Sciatic nerve (tissue), 2 donors: ENCODE results near the gene ABHD16A. TPM values are rescaled to one million over a fixed set of nuclear protein-coding genes. Genes with fewer than 3 reads are reported as not detected.

ENCODE experiments used
- ATAC-seq: fragments of 200-7000 bp; cut with Tn5 transposase; one replicate; pipeline ENCODE4 v1.9.1; 2020; ENCODE audit warnings: mild to moderate bottlenecking, moderate library complexity
- DNase-seq: peaks from one replicate; pipeline ENCODE4 v3.0.0-alpha.2; 2020; ENCODE audit warnings: low spot score
- intact Hi-C: fragments of 100-400 bp; cut with DNase I; formaldehyde crosslinking; loops from one replicate; pipeline ENCODE4 v1.14.2; 2022
- total RNA-seq: library from RNA; stranded (reverse); fragmentation: NEBNext Ultra II Directional; extraction: Animal tissue kit (Norgen Biotek cat#: 25700); gene quantifications from one replicate; pipeline ENCODE4 v1.2.1, GENCODE V29; 2021
- donor health status: DM: no; HTN: no; CAD: no.
- donor health status: DM: no; HTN: no; CAD: no.

The ABHD16A gene
- total RNA-seq, 1 donor from 2014 or later, result 46.0 TPM

DNA sequence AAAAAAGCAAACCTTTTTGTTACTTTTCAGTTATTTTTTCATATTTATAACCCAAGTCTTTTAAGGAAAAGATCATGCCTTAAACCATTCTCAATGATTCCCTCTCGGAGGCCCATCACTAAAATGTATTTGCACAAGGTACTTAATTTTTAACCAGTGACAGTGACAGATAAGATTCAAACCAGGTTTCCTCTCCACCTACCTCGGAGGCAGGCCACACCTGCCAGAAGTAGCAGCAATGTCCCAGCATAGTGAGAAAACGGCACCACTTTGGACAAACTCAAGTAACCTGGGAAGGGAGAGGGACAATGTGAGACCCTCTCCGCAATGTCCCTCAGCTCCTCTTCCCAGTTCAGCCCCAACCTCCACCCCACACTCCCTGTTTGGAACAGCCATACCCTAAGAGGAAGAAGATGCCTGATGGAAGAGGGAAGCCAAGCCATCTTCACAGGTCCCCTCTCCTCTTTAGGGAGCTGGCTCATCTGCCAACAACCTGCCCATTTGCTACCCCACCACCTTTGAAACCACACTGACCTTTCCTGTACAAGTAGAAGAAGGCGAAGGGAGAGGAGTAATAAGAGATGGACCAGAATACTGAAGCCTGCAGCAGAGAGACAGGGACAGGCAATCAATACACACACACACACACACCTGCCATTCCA, 2.3 kb downstream of the ABHD16A start:
- intact Hi-C loops, result no loop called here
- DNase-seq (no peak), ATAC-seq (no peak)

DNA sequence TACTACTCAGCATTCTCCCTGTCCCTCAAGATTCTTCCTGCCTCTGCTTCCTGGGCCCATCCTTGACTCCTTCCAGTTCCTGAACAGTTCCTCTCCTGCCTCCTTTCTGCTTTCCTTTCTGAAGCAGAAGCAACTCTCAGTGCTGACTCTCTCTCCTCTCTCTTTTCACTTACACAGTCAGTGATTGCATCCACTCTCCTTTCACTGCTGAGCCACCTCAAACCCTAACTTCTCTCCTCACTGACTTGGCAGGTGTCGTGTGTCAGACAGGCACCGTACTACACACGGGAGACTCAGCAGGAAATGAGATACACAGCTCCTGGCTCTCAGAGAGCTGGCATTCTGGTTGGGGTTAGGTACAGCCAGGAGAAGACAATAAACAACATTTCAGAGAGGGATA, 5.6 kb downstream of the ABHD16A start:
- DNase-seq (no peak), ATAC-seq (no peak)
- intact Hi-C loops, result no loop called here

DNA sequence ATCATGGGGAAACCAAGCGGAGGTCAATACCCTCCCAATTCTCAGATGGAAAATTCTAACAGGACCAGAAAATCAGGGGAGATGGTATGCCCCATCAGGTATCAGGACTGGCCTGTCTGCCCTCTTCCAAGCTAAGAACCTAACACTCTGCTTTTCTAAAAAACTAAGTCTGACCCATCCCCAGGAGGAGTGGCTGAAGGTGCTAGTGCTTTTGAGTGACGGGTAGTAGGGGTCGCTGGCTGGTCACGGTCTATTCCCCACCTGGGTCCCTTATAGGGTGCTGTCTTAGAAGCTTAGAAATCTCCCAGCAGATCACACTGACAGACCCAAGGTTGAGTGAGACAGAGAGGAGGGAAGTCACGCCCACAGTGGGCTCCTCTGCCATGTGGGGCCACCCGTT, 9.6 kb downstream of the ABHD16A start:
- intact Hi-C loops, result no loop called here
- ATAC-seq (no peak), DNase-seq (no peak)

DNA sequence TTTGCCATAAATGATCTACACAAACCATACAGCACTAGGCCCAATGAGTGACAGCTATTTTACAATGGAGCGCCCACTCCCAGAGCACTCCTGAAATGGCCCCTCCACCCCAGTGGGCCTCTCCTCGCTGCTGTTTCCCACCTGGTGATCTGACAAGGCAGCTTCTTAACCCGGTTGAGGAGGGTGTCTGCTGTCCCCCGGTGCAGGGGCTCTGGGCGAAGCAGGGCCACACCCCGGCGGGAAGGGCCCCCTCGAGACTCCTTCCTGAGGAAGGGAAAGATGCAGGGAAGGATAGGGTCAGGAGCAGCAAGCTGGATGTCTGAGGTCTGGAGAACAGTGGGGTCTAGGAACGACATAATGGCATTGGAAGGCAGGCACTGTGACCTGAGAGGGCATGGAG, 10.2 kb downstream of the ABHD16A start:
- intact Hi-C loops, result no loop called here
- no peak for DNase-seq
- ATAC-seq, result no peak

DNA sequence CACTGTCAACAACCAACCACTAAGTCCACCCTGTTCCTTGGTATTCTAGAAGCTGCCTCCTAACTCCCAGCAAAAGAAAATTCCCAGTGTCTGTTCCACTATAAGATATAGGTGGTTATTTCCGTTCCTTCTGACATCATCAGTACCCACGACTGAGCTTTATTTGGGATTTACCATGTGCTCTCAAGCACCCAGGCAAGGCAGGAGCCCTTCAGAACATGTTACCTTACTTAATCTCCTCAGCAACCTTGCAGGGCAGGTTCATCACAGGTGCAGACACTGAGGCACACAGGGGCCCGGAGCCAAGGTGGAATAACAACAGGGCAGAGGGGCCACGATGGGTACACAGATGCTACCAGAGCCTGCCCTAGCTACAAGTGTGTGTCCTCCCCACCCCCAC, 10.8 kb downstream of the ABHD16A start:
- no peak for ATAC-seq
- intact Hi-C loops, result no loop called here

DNA sequence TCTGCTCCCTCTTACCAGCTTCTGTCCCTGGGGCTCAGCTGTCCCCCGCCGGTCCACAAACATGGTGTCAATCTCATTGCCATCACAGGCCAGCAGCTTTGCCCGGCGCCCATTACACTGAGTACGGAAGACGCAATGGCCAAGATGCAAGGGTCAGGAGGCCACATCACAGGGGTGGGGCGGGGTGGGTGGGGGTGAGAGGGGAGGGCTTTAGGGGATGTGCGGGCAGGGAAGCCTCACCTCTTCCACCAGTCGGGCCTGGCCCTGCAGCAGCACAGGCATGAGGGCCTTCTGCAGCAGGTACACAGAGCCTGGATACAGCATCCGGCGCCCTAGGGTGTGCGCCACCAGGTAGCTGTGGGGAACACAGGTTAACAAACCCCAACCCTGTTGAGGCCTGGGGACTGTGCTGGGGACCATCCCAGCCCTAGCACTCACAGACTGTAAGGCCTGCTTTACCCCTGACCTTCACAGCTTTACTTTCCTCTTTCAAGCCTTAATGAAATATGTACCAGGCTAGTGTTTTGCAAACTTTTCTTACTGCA, 11.5 kb downstream of the ABHD16A start:
- DNase-seq, result no peak
- no peak for ATAC-seq
- intact Hi-C loops, result no loop called here

More for the DNA sequence above, 10.8 kb downstream of the ABHD16A start:
- DNase-seq, result no peak

DNA sequence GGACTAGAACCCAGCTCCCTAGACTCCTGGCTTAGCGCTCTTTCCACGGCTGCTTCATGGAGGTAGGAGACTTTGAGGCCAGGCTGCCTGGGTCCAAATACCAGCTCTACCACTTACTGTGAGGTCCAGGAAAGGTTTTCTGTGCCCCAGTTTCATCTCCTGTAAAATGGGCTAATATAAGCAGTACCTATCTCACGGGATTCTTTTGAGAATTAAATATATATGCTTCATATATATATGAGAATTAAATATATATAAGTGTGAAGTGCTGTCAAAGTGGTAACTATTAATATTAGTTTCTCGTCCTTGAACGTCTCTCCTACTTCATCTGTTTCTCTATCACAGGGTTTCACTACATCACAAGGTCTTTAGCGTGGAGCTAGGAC, 12.1 kb downstream of the ABHD16A start:
- intact Hi-C loops, result no loop called here
- ATAC-seq (no peak), DNase-seq (no peak)

DNA sequence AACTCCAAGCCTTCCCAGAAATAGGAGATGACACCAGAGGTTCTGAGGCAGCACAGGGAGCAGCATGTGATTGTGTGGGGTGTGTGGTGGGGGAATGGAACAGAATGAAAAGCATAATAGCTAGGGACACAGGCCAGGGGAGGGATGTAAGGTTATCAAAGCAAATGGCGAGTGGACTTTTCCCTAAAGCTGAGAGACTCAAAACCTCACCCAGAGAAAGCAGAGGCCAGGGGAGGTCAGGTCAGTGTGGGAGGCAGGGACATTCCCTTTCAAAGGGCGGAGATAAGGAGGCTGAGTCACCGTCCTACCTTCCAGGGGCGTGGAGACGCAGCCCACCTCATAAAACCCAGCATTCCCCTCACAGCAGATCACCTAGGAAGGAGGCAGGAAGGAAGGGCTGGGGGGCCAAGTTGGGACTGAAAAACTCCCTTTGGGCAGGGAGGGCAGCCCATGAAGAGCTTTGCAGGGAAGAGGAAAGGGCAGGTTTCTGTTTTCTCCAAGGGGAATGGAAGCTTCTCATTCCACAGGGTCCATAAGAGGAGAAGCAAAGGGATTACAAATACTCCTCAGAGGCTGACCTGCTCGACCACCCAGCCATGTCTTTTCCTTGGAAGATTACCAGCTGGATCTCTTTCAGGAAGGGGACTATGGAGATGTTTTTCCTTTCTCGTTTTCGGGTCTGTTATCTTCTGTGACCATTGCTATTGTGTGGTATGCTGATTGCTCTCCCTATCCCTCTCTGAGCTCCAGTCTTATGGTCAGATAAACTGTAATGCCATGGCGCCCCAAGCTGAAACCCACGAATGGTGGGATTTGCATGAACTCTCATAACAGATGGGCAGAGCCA, 12.7 kb downstream of the ABHD16A start:
- intact Hi-C loops, result no loop called here
- ATAC-seq (no peak), DNase-seq (no peak)

DNA sequence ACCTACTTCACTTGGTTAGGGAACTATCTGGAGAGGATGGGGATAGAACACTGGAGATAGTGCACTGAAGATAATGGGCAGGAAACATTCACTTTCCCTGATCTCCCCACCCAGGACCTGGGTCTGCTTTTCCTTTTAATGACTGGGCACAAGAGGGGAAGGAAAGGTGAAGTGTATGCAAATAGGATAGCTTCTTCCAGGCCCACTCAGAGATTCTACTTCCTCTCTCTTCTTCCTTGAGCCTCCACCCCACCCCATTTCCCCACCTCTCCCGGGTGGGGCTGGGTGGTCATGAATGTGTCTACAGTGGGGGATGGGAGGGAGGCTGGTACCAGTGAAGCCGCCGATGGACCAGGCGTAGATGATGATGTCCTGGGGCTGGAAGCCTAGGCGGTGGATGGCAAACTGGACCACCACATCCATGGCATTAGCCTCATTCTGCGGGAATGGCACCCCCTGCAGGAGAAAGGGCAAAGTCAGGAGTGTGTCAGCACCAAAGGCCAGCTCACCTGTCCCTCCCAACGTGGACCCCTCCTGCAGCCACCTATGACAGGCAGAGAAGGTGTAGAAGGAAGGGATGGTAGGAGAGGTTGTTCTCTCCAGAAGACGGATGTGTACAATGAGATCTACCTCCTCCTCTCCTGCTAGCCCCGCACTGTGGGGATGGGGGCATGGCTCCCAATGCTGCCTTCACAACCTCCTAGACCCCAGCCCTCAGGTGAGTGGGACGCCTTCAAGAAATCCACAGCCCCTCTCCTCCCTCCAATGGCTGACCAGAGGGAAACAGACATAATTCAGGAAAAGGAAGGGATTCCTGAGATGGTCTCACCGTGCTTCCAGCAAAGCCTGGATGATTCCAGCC, 13.6 kb downstream of the ABHD16A start:
- intact Hi-C loops, result loop anchor here (10.0 kb wide), 1 partner anchor 145 kb away; no protein-coding TSS in a partner anchor
- DNase-seq (no peak), ATAC-seq (no peak)

DNA sequence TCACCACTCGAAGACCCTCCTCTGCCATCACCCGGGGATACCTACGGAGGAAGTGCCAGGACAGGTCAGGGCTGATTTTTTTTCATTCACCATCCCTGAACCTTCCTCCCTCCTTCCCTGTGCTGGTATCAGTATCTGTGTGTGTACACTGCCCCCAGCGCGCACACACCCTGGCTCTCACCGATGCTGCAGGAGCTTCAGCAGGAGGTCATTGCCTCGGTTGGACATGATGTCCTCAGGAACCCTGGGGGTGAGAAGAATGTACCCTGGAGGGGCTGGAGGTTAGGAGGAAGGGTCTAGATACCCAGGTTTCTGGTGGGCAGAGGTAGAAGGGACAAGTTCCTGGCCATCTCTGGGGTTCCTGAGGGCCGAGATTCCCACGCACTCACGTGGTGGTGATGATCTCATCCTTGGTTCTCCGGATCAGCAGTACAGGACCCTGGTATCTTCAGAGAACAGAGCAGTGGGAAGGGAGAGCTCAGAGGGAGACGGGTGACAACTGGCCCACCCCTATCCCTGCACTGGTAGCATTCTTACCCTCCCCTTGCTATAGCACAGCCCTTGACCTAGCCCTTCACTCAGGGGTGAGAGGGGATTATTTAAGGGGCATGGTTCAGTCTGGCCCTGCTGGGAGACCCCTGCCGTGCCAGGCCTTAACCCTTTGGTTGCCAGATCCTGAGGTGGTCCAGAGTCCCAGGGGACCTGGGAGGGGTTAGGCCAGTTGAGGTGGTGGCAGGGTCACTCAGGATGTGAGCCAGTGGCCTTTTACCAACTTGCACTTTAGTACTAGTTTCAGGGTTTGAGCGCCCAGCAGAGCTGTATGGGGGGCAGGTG, 15.0 kb downstream of the ABHD16A start:
- no peak for ATAC-seq
- no peak for DNase-seq
- intact Hi-C loops, result loop anchor here (10.0 kb wide), 1 partner anchor 147 kb away; no protein-coding TSS in a partner anchor

DNA sequence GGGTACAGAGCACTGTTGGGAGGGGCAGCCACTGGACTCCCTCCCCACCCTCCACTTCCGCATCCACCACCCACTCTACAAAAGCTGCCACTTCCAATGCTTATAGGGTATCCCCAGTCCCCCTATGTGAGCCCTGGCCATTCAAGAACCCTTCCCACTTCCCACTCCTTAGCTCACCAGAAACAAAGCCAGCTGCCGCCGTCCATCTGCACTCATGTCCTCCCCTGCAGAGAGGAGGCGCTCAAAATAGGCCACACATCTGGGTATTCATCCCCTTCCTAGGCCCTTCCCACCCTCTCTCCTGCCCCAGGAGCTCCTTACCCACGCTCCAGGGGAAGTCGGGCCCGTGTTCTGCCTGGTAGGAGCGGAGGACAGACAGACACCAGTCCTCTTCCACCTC, 15.8 kb downstream of the ABHD16A start:
- intact Hi-C loops, result loop anchor here (10.0 kb wide), 1 partner anchor 147 kb away; no protein-coding TSS in a partner anchor
- DNase-seq (no peak), ATAC-seq (no peak)

DNA sequence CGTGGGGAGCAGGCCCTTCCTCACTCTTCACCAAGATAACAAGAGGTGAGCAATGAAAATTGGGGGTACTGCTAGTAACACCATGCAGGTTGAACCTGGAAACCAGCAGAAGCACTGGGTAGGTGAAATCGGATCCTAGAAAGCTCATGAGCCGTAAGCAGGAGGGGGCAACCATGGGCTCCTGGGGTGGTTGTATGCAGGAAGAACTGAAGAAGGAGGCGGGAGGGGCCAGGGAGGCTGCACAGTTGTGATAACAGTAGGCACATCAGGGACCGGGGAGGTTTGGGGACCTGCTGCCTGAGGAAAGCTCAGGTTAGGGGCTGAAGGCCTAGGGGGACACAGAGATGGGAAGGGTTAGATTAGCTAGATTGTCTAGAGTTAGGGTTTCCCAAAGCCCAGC, 16.6 kb downstream of the ABHD16A start:
- intact Hi-C loops, result loop anchor here (10.0 kb wide), 1 partner anchor 148 kb away; no protein-coding TSS in a partner anchor
- DNase-seq, result no peak
- ATAC-seq, result no peak

DNA sequence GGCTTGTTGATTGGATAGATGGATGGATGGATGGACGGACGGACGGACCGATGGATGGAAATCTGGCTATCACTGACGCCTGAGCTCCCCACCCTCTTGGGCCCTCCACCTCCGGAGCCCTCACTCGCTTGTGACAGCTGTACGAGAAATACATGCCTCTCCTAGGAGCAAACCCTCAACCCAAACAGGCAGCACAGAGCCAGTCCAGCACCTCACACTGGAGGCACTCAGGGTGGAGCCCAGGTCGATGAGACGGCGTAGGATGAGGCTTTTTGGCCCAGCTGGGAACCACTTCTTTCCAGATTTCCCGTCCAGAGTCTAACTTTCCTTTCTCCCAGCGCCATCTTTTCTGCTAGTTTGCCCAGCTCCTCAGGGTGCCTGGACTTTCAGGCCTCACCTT, 19.5 kb downstream of the ABHD16A start:
- peak; percentile 18 for ATAC-seq
- no peak for DNase-seq

DNA sequence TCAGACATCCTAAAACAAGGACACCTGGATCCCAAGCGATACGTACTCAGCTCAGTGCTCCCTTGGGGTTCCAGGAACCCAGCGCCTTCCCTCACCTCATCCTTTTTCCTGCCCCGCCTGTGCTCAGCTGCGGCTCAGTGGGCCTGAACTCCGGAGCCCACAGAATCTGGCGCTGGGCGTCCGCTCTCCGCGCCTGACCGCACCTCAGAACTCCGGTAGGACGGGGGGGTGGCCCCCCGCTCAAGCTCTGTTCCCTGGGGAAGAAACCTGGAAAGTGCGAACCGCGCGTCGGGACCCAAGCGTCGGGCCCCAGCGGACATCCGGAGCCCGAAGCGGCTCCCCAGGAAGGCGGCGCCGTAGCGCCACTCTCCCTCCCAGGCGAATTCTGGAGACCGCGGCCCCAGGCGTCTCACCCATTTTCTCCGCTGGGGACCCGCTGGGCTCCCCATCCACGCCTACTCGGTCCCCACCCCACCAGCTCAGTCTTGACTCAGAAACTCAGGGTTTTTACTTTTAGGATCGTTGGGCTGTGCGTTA, 21.9 kb downstream of the ABHD16A start:
- ATAC-seq, result peak; percentile 48
- no peak for DNase-seq
- intact Hi-C loops, result loop anchor here (10.0 kb wide), 1 partner anchor 154 kb away; no protein-coding TSS in a partner anchor

More for the DNA sequence above, 19.5 kb downstream of the ABHD16A start:
- intact Hi-C loops, result loop anchor here (10.0 kb wide), 1 partner anchor 151 kb away; no protein-coding TSS in a partner anchor

DNA sequence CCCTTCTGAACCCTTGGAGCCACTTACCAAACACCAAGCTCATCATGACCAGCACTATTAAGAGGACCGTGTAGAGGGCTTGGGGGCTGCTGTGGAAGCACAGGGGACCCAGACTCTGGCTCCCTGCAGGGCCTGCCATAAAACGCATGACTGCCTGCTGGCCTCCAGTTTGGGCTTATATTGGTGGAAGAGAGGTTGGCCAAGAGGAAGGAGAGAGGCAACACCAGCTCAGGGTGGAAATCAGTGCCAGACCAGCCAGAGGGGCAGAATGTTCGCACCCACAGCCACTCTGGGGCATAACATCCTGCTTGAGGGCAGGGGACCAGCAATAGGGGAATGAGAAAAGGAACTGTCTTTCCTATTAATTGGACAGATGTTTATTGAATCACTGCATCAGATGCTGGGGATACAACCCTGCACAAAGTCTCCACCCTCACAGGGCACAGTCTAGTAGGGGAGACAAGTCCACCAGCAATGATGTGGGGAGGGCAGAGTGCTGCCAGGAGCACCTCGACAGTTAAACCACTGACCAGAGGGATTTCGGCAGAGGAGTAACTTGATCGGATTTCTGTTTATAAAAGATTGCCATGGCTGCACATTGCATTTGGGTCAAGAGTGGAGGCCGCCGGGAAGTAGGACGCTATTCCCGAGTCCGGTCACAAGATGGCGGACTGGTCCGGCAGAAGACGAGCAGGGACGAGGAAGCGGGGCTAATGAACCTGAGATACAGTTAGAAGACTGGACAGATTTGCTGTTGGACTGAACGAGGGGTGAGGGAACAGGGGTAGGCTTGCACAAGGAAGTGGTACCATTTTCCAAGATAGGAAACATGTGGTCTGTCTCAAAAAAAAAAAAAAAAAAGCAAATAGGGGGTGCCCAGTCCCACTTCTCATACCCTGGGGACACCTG, 22.6 kb downstream of the ABHD16A start, which contains the start of gene LY6G5C:
Gene LY6G5C (minus strand): TSS at position 842 of the 909 bp plus-strand sequence. CDS start 694 bp downstream, at position 148.
- peak; percentile 90 for DNase-seq
- intact Hi-C loops, result loop anchor here (10.0 kb wide), 1 partner anchor 154 kb away; no protein-coding TSS in a partner anchor
- ATAC-seq, result peak; percentile 84

DNA sequence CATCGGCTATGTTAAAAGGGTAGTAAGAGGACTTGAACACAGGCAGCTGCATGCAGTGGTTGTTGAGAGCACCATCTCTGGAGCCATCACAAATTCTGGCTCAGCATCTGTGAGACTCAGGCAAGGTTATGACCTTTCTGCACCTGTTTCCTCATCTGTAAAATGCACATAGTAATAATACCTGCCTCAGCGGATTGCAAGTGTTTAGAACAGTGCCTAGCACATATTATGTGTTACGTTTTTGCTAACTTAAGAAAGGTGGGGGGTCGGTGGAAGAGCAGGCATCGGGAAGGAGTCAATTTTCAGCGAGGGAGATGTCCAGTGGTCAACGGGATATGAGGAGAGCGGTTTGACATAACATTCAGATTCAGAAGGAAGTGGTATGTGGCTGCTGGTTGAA, 25.2 kb downstream of the ABHD16A start:
- DNase-seq (no peak), ATAC-seq (no peak)
- intact Hi-C loops, result no loop called here

DNA sequence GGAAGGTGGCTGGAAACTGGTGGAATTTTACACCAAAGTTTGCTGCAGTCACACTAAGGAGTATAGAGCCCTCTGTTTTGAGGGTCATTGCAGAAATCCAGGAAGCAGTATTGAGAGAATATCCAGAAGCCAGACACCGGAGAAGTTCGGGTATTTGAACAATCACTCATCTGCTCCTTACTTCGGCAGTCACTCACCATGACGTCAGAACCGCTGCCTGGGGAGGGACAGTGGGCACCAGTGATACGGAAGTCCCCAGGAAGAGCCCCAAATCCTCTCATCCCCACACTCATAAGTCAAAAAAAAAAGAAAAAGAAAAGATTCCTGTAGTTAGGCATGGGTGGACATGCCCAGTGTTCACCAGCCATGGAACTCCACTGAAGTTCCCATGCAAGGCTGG, 26.2 kb downstream of the ABHD16A start:
- intact Hi-C loops, result no loop called here
- DNase-seq (no peak), ATAC-seq (no peak)
